Caki2 (cell line): Measurements from ENCODE around the gene LRRK1. TPM values are rescaled to one million over a fixed set of nuclear protein-coding genes. Genes with fewer than 3 reads are reported as not detected.

ENCODE experiments used
- DNase-seq: peaks from one replicate; pipeline ENCODE4 v3.0.0-alpha.2; 2015; ENCODE audit warnings: low read depth
- in situ Hi-C: cut with HindIII; loops from 2 replicates; pipeline ENCODE4 v1.10.0; 2016; ENCODE audit warnings: low sequenced_read_pairs, low pct_unique_long_range_greater_than_20kb, mixed read lengths
- total RNA-seq: library from RNA; depleted of rRNA; stranded (reverse); fragments of >200 nt; shearing (Covaris generic); gene quantifications from 2 replicates; pipeline ENCODE4 v1.2.3, GENCODE V29; 2014; ENCODE audit warnings: low replicate concordance

Gene LRRK1
- total RNA-seq, 1 experiment from 2014 or later = 9.8 TPM

GRCh38 chr15:101038327-101039003, 119.3 kb downstream of the LRRK1 start:
- in situ Hi-C loops = no loop called here
- no peak for DNase-seq

GRCh38 chr15:101039461-101039860, 120.3 kb downstream of the LRRK1 start:
- in situ Hi-C loops = no loop called here
- DNase-seq = no peak

- no peak for DNase-seq
- in situ Hi-C loops = no loop called here
Observed at GRCh38 chr15:101042320-101042719, 123.2 kb downstream of the LRRK1 start.

- in situ Hi-C loops = no loop called here
- no peak for DNase-seq
Observed at GRCh38 chr15:101043011-101043410, 123.9 kb downstream of the LRRK1 start.

GRCh38 chr15:101043911-101044624, 124.9 kb downstream of the LRRK1 start:
- DNase-seq = no peak
- in situ Hi-C loops = no loop called here

GRCh38 chr15:101044625-101045235, 125.6 kb downstream of the LRRK1 start:
- in situ Hi-C loops = no loop called here
- DNase-seq = no peak

- in situ Hi-C loops = no loop called here
- DNase-seq = no peak
Observed at GRCh38 chr15:101045236-101045646, 126.1 kb downstream of the LRRK1 start.

GRCh38 chr15:101045835-101046691, 126.9 kb downstream of the LRRK1 start:
- in situ Hi-C loops = no loop called here
- no peak for DNase-seq

- no peak for DNase-seq
- in situ Hi-C loops = no loop called here
Observed at GRCh38 chr15:101046826-101047225, 127.7 kb downstream of the LRRK1 start.

GRCh38 chr15:101047301-101047781, 128.2 kb downstream of the LRRK1 start:
- no peak for DNase-seq
- in situ Hi-C loops = no loop called here

- no peak for DNase-seq
- in situ Hi-C loops = no loop called here
Observed at GRCh38 chr15:101048176-101048575, 129.0 kb downstream of the LRRK1 start.

GRCh38 chr15:101048581-101049030, 129.4 kb downstream of the LRRK1 start:
- no peak for DNase-seq
- in situ Hi-C loops = no loop called here

GRCh38 chr15:101049282-101049681, 130.1 kb downstream of the LRRK1 start:
- no peak for DNase-seq
- in situ Hi-C loops = no loop called here

GRCh38 chr15:101049856-101050622, 130.9 kb downstream of the LRRK1 start:
- no peak for DNase-seq
- in situ Hi-C loops = no loop called here

GRCh38 chr15:101050623-101051290, 131.6 kb downstream of the LRRK1 start:
- in situ Hi-C loops = no loop called here
- DNase-seq = no peak

GRCh38 chr15:101051291-101052030, 132.3 kb downstream of the LRRK1 start:
- in situ Hi-C loops = no loop called here

More at GRCh38 chr15:101051291-101052030, 132.3 kb downstream of the LRRK1 start:
- DNase-seq = no peak
